Bone marrow (tissue), 2 donors: ENCODE measurements around the gene BEND7.
"Not testable (repeated sequence)": the region's sequence is repeated elsewhere in the genome, so short reads cannot be mapped to it uniquely, and the experiment has no call there.

Experiments used
- DNase-seq, 2 donors: peaks; one replicate each; lab custom pipeline; 2025; lab: John Stamatoyannopoulos, UW

BEND7 gene

GRCh38 chr10:13481690-13482089 lies 47.1 kb downstream of the BEND7 start:
- DNase-seq: no peak

GRCh38 chr10:13475124-13475523 lies 53.7 kb downstream of the BEND7 start:
- DNase-seq: no peak

DNA sequence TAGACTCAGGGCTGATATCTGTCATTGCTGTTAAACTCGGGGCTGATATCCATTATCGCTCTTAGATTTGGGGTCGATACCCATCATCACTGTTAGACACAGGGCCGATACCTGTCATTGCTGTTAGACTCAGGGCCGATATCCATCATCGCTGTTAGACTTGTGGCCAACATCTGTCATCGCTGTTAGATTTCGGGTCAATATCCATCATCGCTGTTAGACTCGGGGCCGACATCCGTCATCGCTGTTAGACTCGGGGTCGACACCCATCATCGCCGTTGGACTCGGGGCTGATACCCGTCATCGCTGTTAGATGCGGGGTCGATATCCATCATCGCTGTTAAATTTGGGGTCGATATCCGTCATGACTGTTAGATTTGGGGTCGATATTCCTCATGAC lies 54.8 kb downstream of the BEND7 start:
- DNase-seq: no peak

GRCh38 chr10:13472359-13472758 lies 56.5 kb downstream of the BEND7 start:
- DNase-seq: no peak

DNA sequence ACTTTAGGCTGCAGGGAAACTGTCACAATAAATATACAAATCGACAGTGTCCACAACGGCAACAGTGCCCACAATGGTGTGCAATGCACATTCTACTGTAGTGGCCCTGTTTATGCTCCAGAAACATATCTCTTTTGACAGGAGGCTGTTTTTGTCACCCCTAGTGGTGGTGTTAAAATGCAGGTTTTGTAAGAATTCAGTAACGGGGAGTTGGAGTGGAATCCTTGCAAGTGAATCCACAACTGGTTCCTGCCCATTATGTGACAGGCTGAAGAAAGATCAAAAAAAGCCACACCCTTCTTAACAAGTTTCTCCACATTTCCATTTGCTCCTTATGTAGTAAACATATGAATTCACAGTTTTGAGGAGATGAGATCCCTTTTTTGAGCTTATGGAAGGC lies 58.5 kb downstream of the BEND7 start:
- no peak for DNase-seq

GRCh38 chr10:13462551-13462950 lies 66.3 kb downstream of the BEND7 start:
- no peak for DNase-seq

- no peak for DNase-seq
Observed at GRCh38 chr10:13458687-13459012, 70.2 kb downstream of the BEND7 start.

GRCh38 chr10:13457958-13458686 lies 70.7 kb downstream of the BEND7 start:
- no peak for DNase-seq

DNA sequence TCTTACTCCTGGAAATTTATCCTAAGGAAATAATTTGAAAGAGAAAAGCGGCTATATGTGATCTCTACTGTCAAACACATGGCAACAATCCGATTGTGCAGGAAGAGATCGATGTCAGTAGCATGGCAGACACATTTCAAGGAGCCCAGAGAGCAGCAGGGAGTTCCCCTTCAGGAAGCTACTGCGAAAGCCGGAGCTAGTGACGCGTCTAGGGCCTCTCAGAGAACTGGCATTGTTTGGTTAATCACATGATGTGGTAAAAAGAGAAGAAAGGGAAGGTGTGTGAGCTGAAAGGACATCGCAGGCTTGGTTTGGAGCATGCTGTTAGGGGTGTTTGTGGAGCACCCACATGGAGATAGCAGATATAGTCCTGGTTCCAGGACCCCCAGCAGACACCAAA lies 74.9 kb downstream of the BEND7 start:
- no peak for DNase-seq

GRCh38 chr10:13450069-13450468 lies 78.7 kb downstream of the BEND7 start:
- no peak for DNase-seq

- DNase-seq: no peak
Observed at GRCh38 chr10:13449296-13449695, 79.5 kb downstream of the BEND7 start.

- no peak for DNase-seq
Observed at GRCh38 chr10:13448216-13448615, 80.6 kb downstream of the BEND7 start.

DNA sequence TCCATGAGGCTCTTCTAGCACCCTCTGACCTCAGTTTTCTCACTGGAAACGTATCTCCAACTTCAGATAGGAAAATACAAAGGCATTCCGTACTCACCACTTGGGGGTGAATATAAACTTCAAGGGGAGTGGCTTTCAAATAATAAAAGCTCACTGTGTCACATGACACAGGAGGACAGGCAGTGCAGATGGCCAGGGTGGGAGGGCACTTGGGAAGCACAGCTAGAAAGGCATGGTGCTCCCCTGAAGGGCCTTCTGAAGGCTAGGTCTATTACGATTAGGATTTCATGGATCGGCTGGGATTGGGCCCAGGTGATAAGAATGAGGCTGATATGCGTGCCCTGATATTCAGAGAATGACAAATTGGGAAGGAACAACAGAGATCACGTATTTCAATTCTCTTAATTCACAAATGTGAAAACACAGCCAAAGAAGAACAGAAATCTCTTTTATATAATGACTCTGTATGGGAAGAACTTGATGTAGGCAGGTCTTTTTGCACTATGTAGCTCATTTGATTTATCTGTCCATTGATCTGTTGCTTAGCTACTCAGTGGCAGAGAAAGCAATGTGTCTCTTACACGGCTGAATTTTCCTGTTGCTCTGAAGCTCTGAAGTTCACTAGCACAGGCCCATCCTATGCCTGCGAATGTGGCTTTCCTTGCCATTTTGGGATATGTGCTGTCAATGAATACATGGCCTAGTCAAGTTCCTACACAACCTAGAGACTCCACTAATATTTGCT lies 83.0 kb downstream of the BEND7 start:
- DNase-seq: no peak

DNA sequence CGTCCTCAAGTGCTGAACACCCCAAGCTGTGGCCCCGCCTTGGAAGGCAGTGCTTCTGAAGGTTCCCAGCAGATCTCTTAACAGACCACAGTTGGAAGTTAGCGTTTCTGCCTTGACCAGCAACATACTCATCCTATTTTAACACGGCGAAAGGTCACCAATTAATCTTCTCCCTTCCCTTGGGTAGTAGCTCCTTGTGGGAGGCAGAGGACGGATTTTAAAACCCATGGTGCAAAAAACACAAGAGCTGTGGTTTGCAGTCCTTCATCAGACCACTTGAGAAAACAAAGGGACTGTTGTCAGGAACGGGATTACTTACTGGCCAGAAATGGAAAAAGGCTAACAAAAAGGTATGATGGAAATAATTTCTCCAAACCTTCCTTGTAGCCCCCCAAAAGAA lies 87.3 kb downstream of the BEND7 start:
- no peak for DNase-seq

GRCh38 chr10:13440185-13441061 lies 88.4 kb downstream of the BEND7 start:
- DNase-seq: peak in 1 of 2 donors; percentile 17

DNA sequence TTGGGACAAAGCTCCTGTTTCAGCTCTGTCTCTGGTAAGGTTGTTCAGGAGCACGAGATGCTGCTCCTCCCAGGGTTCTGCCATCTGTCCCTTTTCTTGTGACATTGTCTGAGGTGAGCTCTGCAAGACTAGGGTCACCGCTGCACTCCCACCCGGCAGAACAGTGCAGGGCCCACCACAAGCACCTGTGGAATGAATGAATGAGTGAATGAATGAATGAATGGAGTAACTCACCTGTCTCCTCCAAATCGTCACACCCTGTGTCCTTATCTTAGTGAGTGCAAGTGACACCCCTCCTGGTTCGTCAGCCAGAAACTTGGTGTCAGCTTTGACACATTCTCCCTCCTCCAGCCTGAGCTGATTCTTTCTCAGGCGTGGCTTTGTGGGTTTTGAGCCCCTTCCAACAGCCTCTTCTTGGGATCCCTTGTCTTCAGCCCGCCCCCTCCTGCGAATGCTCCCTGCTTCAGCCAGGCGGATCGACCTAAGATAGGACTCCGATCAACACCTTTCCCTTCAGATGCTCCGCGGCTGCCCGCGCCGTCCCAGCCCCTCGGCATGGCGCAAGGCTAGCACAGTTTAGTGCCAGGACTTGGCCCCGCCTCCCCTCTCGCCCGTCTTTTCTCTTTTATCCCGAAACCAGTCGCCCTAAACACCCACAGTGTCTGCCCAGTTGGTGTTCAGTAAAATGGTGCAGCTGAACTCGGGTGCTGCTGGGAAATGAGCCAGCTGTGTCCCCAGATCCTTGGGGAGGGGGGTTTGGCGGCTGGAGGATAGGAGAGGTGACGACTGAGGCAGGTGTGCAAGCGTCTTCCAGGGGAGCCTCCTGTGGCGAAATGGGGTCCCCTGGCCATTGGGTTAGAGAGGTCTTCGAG lies 89.3 kb downstream of the BEND7 start:
- DNase-seq: no peak

DNA sequence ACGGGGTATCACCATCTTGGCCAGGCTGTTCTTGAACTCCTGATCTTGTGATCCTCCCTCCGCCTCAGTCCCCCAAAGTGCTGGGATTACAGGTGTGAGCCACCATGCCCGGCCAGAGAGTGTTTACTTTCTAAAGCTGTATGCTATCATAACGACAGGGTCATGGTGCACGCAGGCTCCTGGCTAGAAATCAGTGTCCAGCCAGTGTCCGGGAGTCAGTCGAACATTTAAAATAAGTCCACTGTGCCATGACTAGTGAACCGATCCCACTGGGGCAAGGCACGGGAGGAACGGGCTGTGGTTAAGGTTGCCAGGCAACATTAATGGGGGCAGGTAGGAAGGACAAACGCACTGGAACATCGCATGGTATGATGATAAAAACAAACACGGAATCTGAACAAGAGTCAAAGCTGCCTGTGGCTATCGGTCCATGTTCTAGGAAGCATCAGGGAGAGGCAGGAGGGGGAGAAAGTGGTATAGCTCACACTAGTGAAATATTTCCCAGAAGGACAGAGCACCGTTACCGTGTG lies 91.7 kb downstream of the BEND7 start:
- no peak for DNase-seq

DNA sequence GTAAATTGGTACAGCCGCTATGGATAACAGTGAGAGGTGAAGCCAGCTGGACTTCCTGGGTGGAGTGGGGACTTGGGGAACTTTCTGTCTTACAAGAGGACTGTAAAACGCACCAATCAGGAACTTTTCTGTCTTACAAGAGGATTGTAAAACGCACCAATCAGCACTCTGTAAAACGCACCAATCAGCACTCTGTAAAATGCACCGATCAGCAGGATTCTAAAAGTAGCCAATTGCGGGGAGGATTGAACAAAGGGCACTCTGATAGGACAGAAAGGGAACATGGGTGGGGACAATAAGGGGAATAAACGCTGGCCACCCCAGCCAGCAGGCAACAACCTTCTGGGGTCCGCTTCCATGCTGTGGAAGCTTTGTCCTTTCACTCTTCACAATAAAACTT lies 100.9 kb downstream of the BEND7 start:
- not testable (repeated sequence) for DNase-seq

DNA sequence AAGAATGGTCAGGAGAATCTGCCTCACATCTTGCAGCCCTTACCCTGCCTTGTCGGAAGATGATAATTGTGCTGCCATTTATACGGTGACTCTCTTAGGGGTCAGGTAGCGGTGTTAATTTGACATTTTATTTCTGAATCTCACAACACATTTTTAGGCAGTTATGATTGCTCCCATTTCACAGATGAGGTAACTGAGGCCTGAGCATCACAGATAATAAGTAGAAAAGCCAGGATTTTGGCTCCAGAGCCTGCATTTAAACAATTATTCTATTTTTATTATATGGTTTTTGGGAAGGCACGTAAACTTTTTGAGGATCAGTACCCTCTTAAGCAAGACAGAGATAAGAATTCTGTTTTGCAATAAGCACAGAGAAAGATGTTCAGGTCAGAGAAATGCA lies 103.4 kb downstream of the BEND7 start:
- no peak for DNase-seq

DNA sequence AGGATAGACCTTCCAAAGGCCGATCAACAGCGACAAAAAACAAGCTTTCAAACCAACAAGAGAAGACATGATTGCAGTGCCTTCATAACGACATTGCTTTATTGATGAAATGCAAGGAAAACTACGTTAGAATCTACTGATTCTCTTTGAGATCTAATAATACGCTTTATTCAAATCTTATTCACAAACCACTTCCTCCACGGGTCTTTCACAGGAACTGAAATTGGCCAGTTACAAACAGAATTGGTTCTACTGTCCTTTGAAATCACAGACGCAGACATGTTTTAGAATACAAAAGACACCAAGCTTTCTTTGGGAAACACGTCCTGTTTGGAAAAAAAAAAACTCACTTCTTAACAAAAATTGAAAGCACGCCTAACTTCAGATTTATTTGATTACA lies 106.0 kb downstream of the BEND7 start:
- no peak for DNase-seq

DNA sequence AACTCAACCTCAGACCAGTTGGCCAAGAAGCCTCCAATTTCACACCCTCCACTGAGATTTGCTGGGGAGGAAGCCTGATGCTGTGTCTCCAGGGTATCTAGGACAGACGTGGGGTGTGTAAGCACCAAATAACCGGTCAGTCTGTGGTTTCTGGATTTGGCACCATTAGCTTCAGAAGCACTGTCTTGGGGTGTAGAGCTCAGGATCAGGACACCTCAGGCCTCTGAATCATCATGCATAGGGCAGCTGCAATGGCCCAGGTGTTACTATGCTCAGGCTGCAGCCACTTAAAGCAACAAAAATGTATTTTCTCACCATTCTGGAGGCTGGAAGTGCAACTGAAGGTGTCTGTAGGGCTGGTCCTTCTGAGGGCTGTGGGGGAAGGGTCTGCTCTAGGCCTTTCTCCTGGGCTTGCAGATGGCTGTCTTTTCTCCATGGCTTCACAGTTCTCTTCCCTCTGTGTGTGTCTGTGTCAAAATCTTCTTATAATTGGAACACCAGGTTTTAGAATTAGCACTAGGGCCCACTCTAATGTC lies 107.4 kb downstream of the BEND7 start:
- DNase-seq: no peak
